ENCODE data around the gene ZC3H12C.

Gene ZC3H12C

DNA sequence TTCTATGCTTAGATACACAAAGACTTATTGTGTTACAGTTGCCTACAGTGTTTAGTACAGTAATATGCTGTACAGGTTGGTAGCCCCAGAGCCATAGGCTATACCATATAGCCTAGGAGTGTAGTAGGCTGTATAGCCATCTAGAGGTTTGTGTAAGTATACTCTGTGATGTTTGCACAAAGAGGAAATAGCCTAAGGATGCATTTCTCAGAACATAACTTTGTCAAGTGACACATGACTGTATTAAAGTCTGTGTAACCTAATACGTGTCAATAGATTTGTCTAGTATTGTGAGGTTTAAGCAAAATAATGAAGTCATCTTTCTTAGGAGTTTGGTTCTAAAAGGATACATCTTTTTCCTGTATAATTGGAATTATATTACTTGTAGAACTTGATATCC lies 5.5 kb downstream of the ZC3H12C start:
- no peak for DNase-seq (ENCODE audit: low spot score)

DNA sequence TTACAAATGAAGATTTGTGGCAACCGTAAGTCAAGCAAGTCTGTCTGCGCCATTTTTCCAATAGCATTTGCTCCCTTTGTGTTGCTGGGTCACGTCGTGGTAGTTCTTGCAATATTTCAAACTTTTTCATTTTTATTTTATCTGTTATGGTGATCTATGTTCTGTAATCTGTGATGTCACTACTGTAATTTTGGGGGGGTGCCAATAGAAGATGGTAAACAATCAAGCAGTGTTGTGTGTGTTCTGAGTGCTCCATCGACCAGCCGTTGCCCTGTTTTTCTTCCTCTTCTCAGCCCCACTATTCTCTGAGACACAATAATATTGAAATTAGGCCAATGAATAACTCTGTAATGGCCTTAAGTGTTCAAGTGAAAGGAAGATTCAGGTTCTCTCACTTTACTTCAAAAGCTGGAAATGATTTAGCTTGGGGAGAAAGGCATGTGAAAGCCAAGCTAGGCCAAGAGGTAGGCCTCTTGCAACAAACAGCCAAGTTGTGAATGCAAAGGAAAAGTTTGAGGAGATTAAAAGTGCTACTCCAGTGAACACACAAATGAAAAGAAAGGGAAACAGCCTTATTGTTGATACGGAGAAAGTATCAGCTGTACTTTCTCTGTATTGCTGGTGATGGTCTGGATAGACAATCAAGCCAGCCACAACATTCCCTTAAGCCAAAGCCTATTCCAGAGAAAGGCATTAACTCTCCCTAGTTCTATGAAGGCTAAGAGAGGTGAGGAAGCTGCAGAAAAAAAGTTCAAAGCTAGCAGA lies 7.5 kb downstream of the ZC3H12C start:
- DNase-seq (ENCODE audit: low spot score) = no peak

DNA sequence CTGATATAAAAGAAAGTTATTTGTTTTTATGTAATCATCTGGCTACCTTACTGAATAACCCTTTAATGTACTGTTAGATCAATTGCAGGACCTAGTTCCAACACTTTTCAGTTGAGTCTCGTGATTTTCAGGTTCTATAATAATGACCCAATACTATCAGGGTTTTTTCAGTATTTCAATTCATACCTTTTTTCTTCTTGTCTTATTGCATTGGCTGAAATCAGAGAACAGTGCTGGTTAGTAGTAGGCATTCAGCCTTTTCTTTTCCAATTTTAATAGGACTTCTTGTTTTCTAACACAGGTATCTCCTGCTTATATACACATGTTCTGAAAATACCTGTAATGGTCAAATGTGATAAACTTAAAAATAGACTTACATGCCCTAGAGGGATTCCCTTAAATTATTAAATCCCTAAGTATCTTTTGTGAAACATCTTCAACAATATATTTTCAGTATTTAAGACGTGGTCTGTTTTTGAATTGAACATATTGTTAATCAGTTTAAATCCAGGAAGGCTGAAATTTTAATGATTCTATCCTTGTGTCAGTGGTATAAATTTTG lies 13.6 kb downstream of the ZC3H12C start:
- DNase-seq (ENCODE audit: low spot score) = no peak

DNA sequence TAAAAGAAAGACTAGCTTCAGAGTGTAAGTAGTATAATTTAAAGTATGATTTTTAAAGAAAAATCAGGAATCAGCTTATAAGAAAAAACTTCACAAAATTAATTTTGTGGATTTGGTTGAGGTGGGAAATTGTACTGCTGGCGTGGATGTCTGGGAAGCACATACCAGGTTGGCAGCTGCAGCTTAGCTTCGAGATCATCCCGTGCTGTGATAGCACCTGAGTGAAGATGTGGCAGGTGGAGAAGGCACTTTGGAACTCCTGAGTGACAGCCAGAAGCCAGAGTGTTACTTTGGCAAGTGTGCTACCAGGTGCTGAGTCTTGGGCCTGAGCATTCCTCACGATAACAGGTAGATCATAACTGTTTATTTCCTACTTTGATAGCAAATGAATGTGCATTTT lies 17.7 kb downstream of the ZC3H12C start:
- DNase-seq (ENCODE audit: low spot score) = no peak

DNA sequence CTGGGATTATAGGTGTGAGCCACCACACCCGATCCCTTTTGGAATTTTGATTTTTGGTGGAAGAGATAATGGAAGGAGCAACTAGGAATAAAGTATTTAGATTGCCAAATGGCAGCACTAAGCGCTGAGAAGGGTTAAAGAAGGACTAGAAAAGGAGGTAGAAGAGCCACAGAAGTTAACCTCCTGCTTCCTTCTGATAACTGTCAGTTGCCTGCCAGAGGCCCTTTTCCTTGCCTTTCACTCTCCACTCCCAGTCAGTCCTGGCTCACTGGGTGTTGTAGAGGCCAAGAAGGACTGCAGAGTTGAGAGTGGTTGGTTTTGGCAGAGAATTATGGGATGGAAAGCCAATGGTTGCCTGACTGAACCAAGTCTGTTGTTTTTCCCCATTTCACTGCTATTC lies 19.3 kb downstream of the ZC3H12C start:
- DNase-seq (ENCODE audit: low spot score) = no peak

DNA sequence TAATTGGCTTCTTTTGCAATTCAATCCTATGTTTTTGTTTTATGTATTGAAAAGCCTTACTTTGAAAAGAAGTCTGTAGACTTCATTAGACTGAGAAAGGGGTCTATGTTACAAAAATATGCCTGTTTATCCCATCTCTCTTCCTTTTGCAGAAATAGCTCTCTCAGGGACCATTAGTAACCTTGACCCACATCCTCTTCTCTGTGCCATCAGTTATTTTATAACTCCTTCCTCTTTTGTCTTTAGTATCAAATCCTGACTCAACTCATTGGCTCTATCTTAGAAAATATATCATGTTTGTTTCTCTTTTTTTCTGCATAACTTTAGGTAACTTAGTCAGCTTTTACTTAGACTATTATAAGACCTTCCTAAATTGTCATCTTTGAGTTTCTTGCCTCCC lies 20.3 kb downstream of the ZC3H12C start:
- DNase-seq (ENCODE audit: low spot score) = no peak

DNA sequence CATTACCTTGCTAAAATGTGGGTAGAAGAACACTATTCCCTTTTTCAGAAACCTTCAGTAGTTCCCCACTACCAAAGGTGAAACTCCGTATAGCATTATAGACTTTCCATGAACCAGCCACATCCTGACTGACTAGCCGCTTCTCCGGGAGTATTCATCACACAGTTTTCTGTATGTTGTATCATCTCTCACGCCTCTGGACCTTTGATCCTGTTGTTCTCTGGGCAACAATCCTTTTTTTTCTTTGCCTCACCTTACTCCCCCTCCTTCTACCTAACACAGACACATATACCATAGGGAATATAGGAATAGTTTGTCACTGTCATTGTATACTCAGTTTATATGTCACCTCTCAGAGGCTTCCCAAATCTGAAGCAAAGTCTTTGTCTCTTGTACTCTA lies 20.8 kb downstream of the ZC3H12C start:
- DNase-seq (ENCODE audit: low spot score) = no peak

DNA sequence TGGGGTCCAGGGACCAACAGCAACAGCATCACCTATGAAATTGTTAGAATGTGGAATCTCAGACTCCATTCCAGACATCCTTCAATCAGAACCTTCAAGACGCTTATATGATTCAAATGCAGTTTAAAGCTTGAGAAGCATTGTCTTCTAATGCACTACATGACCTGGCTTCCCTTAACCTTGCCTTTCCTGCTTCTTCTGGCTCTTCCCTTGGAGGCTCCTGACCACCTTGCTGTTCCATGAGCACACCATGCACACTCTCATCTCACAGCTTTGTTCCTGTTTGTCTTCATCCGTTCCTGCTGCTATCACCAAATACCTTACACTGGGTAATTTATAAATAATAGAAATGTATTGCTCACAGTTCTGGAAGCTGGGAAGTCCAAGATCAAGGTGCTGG lies 26.1 kb downstream of the ZC3H12C start:
- no peak for DNase-seq (ENCODE audit: low spot score)

DNA sequence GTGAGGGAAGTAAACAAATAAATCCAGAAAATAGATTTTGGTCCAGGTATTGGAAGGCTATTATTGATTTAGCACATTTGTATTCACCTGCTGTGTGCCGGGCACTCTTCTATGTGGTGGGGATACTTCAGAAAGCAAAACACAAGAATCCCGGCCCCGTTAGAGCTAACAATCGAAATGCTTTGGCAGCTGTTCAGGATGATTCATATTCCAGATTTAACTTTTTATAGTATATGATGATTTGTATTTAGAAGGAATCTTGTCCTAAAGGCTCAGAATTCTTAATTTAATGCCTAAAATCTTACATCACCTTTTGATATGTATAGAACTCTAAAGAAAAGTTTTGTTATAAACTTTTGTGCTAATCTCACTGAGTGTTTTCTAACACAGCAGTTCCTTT lies 28.0 kb downstream of the ZC3H12C start:
- peak; percentile 9 for DNase-seq (ENCODE audit: low spot score)

DNA sequence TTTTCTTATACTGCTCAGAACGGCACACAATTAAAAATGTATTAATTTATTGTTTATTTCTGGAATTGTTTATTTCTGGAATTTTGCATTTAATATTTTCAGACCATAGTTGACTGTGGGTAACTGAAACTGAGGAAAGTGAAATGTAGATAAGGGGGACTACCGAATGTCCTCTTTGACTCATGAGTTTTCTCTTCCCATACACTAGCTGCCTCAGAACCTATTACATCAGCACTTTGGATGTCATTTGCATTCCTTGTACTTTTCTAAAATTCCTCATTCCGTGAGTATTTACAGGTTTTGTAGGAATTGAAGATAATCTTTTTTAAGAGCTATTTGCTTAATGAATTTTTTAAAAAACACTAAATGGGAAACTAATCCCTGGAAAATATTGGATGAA lies 29.8 kb downstream of the ZC3H12C start:
- peak; percentile 14 for DNase-seq (ENCODE audit: low spot score)

DNA sequence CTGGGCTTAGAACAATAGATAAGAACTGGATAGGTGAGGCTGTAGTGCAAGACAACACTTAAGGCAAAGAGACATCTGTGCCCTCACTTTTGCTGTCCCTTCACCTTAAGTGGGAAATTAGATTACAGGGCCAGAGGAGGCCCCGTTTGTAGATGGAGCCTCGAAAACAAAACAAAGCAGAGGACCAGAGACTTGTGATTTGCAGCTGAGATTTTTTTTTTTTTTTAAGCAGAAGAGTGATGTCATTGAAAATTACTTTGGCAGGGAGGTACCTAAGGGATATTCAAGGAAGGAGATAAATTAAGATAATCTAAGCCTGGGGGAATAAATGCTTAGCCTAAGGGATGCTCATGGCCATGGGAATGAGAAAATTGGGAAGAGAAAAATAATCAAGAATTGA lies 31.4 kb downstream of the ZC3H12C start:
- DNase-seq (ENCODE audit: low spot score) = no peak

DNA sequence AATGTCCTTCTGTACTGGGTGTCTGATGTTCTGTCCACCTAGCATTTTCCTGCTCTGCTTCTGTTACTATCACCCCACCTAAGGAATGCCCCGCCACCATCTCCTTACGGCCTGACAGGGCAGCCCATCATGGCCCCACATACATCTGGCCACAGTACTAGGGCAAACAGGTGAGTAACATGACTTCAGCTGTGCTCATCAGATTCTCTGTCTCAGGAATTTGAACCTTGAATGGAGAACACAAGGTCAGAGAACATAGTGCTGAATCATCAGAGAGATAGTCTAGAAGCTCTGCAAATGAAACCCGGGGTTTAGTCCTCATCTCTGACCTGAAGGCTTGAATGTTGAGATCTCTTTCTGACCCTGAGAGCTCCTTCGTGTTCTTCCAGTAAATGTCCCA lies 32.4 kb downstream of the ZC3H12C start:
- DNase-seq (ENCODE audit: low spot score) = peak; percentile 11

DNA sequence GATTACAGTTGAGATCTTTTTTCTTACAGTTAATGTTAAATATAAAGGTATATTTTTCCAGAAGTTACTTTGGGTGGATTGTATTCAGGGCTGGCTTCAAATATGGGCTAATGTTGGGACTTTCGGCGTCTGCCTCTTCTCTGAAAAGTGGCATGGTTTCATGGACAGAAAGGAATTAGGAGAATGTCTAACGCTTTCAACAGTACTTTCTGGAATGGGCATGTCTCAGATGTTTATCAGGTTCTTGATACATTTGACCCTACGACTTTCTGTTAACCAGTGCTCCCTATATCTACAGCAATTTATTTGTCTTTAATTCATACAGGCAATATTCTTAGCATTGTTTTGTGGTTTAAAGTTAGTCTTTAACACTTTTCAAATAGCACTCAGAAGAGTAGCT lies 33.7 kb downstream of the ZC3H12C start:
- DNase-seq (ENCODE audit: low spot score) = no peak

DNA sequence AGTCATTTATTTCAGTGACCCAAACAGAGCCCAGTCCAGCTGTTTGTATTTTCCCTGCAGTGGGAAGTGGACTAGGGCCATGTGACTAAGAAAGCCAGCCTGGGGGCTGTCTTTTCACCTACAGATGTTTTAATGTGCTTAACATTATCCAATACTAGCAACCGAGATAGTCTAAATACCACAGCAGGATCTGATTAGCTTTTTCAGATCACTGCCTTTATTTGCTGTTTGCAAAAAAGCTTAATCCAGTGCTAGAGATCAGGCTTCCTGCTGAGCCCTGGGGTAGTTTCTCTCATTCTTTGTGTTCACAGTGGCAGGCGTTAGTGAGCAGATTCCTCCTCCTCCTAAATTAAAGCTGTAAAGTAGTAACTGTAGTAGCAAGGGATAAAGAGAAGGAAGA lies 35.0 kb downstream of the ZC3H12C start:
- peak; percentile 6 for DNase-seq (ENCODE audit: low spot score)

DNA sequence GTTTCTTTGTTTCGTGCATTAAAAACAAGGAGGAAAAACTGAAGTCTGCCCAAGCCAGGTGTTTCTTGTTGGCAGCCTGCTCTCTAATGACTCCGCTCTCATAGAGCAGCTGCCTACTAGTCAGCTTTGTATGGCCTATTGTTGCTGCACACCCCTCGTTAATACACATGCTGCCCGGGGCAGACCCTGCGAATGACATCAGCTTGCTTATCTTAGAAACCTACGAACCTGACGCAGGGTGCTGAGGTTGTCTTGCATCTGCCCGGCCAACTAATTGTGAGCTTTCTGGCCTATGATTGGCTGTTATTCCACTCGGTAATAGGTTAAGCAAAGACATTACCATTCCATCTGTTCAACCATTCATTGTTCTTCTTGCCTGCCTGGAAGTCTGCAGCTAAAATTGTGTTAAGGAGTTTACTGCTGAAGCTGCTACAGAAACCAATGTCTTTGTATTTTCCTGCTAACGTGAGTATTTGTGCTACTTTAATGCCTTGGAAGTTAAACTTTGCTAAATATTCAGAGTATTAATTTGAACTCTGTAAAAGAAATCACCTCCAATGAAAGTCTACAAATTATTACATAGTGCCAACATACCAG lies 37.5 kb downstream of the ZC3H12C start:
- DNase-seq (ENCODE audit: low spot score) = no peak

DNA sequence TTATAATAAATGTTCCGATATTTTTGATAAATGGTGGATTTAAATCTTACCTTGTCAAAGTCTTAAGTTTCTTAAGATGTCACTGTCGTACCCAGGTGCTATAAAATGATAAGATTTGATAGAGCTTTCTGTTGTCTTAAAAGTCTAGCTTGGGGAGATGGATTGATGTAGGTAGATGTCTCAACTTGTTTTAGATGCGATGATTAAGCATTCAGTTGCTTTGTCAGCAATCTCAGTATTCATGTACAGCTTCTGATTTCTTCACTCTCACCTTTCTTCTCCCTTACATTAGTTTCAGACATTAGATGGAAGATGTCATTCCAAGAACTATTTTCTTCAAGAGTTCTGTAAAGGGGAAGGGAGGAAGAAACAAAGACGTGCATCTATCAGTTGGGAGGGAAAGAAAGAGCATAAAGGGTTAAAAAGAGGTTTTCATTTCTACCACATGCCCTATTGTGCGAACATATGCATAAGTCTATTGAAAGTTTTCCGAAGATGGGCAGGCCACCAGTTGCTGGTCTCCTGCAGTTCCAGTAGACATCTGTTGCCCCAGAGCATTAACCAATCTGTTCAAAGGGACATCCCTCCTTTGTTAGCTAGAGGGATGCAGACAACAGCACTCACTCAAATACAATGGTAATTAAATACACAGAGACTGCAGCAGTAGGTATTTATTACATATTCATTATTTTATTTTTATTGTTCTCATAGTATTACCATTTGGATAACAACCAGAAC lies 38.4 kb downstream of the ZC3H12C start:
- no peak for DNase-seq (ENCODE audit: low spot score)

DNA sequence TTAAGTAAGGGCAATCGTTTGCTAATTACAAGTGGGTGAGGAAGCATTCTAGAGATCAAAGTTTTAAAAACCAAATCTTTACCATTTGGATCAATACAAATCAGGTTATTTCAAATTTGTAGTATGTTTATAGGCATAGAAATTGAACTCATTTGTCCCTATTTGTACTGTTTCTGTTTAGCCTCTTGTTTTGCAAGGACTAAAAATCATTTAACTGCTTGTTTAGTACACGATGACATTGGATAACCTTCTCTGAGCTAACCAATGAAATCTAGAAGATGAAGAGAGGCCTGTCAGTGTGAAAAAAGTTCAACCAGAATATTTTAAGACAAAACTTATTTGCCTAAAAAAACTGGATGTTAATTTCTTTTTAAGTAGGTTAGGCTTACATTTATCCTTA lies 40.0 kb downstream of the ZC3H12C start:
- DNase-seq (ENCODE audit: low spot score) = no peak

DNA sequence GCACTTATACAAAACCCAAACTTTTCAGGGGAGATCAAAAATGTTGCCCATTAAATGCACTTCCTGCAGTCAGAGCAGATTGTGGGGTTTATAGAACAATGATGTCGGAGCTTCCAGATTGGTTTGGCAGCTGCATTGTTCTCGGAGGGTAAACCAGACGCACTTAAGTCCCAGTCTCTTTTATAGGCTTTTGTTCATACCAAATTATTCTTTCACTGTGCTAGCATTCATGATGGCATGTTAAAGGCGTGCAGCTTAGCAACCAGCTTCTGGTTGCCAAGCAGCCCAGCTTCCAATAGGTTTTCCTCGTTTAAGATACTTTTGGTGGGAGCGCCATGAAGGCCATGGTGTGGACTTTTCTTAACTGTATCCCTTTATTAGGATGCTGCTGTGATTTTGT lies 40.9 kb downstream of the ZC3H12C start:
- DNase-seq (ENCODE audit: low spot score) = no peak

DNA sequence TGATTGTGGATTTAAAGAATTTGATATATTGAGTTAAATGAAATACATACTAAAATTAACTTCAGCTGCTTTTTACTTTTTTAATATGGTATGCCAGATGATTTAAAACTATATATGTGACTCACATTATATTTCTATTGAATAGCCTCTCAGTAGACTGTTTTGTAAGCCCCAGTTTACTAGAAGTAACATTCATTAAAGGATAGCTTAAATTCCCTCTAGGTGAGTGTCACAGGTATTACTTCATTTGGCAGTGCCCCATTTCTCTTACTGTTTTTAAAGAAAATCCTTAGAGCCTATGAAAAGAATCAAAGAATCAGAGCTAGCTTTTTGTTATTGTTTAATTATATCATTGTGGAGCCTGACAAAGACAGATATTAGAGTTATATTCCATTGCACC lies 48.6 kb downstream of the ZC3H12C start:
- no peak for DNase-seq (ENCODE audit: low spot score)

DNA sequence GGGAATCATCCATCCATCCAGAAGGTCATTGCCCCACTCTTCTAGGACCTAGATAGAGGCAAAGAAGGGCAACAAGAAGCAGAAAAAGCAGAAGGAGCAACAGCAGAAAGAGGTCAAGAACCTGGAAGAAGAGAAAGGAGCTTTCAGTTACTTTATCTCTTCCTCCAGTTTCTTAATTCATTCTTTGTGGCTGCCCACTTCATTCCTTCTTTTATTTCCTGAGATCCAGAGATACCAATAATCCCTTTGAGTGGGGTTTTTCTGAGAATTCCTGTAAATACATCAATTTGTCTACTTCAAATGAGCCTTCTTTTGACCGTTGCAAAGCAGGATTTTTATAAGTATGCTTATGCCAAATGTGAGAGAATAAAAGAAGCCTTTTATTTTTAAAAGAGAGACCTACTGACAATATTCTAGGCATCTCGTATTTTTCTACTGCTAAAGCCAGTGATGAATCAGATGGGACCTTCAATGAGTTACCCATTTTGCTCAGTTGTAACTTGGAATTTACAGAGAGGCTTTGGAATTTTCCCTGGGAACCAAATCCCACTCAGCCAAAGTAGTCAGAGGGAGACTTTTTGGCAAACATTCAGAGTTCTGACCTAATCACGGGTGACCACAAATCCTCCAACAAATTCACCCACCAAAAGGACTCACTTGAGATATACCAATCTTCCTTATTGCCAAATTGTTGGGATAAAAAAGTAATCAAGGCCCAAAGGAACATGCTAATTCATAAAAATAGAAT lies 54.9 kb downstream of the ZC3H12C start:
- peak; percentile 20 for DNase-seq (ENCODE audit: low spot score)

DNA sequence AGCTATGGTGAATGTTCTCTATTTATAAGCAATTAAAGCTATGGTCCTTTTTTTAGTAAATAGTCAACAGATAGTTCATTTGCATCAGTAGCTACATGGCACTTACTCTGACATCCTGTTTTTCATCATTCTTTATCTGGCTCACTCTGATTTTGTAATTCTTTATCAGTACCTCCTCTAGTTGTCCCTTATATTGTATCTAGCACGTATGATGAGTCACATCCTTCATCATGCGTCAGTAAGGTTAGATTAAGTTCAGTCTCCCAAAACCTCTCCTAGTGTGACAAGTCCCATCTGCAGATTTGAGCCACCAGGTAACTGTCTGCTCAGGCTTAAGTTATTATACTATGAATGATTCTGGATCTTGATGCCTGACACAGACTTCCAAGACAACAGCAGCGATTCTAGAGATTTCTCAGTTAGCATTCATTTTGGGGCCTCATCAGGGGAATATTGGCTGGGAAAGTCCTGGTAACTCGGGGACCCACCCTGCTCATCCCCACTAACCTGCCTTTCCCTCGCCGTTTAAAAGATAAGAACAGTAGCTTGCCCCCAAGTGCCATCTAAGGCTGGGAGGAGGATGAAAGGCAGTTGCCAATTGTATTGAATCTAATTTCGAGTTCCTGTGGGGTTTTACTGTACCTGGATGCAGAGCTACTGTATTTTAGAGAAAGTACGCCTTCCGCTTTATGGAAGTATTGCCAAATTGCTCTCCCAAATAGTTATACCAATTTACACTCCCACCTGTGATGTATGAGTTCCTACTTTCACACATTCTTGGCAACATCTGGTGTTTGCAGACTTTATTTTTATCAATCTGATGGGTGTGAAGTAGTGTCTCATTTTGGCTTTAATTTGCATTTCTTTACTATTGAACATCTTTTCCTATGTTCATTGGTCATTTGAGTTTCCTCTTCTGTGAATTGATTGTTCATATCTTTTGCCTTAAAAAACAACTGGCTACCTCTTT lies 55.9 kb downstream of the ZC3H12C start:
- peak; percentile 14 for DNase-seq (ENCODE audit: low spot score)
